Inflammatory macrophage treated with lipopolysaccharide for 4 hours (primary cell): Measurements from ENCODE around the gene BMPR1A.
"Not testable (repeated sequence)": the region's sequence is repeated elsewhere in the genome, so short reads cannot be mapped to it uniquely, and the experiment has no call there.

Source experiments
- DNase-seq: peaks from one replicate; pipeline ENCODE4 v3.0.0-alpha.2; 2020

The BMPR1A gene

DNA sequence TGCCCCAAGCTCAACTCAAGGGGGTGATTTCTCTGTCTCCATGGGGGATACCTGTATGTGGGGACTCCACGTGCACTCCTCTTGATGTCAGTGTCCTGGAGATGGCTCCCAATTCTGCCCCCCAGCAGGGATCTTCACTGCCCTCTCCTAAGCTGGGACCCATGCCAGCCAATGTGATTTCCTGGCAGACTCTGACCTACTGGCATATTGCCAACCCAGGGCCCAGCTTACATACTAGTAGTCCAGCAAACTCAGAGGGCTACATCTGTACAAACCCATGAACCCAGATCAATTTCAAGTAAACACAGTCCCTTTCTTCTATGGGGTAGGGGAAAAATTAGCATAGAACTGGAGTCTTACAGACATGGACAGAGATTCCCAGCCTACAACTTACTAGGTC, 26.2 kb upstream of the BMPR1A start:
- no peak for DNase-seq

DNA sequence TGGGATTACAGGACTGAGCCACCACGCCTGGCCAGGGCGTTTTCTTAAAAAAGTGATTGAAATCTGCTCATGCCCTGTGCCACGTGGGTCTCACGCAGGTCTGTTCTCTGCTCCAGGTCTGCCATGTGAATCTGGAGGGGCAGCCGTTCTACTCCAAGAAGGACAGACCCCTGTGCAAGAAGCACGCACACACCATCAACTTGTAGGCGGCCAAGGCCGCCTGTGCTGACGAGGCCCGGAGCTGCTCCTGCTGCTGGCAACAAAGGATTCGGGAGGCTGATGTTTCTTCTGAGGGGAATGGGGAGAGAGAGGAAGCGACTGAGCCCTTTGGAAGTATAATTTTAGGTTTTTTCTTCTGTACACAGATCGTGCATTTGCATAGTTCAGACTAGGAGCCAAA, 23.6 kb upstream of the BMPR1A start:
- no peak for DNase-seq

DNA sequence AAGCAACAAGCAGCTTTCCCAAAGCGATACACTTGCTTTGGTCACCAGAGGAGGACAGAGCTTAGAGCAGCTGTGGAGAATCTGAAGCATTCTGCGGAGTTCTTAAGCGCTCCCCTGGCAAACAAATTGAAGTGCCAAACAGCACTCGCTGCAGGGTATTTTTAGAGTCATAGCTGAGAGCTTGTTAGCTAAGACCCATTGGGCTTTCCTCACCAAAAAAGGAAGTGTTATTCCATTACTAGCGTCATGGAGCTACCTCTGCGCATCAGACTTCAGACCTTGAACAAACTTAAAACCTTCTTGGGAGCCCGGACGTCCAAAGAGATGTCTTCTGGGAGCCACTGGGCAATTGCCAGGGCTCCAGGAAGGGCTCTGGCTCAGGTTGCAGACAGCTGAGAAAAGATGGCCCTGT, 23.2 kb upstream of the BMPR1A start:
- no peak for DNase-seq

DNA sequence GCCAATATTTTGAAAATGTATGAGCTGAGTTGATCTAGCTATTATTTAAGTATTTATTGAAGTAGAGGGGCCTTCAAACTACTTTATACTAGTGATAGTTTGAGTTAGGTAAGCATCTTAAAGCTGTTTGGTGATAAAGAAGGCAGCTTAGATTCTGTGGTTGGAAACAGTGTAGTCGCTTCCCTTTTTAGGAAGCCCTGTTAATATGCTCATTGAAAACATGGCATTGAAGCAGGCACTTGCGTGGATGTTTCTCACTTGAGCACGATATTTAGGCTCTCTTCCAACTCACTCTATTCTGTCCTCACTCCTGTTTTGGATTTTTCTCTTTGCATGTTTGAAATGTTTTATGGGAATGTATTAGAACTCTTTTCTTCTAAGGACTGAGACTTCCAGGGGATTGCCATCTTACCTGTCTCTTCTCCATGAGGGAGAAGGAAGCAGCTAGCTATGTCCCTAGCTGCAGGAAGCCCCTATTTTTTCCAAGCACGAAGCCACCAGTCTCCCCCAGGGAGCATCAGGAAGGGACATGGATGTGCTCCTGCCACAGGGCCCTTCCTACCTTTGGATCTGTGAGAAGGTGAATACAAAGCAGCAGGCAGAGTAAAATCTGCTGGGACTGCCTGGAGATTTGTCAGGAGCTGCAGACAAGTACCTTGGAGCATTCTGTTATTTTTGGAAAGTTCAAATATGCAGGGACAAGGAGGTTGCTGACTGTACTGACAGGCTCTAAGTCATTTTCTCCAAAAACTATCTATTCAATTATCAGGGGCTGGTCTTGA, 22.0 kb upstream of the BMPR1A start:
- DNase-seq, result no peak

DNA sequence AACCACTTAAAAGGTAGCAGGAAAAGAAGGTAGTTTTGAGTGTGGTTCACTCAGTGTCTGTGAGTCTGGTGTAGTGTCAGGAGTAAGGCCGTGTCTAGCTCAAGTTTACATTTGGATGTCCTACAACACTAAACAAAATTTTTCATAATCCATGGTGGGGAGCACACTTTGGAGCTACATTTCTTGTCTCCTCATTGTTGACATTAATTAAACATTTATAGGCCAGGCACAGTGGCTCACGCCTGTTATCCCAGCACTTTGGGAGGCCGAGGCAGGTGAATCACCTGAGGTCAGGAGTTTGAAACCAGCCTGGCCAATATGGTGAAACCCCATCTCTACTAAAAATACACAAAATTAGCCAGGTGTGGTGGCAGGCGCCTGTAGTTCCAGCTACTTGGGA, 21.1 kb upstream of the BMPR1A start:
- DNase-seq, result not testable (repeated sequence)

DNA sequence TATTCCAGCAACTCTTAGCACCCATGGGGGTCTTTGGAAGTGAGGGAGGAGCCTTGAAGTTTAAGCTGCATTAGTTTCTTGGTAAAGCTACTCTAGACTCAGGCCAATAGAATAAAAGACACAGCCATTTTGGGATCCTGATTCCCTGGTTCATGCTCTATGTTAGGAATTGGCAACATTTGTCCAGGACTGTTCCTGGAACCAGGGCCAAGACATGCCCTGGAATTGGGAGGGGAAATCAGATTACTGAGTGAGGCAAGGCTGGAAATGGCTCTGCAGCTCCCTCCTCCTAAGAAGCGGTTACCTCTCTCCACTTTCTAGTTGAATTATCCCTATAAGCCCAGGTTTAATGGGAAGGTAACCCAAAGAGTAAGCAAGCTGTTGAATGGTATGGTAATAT, 14.2 kb upstream of the BMPR1A start:
- no peak for DNase-seq

DNA sequence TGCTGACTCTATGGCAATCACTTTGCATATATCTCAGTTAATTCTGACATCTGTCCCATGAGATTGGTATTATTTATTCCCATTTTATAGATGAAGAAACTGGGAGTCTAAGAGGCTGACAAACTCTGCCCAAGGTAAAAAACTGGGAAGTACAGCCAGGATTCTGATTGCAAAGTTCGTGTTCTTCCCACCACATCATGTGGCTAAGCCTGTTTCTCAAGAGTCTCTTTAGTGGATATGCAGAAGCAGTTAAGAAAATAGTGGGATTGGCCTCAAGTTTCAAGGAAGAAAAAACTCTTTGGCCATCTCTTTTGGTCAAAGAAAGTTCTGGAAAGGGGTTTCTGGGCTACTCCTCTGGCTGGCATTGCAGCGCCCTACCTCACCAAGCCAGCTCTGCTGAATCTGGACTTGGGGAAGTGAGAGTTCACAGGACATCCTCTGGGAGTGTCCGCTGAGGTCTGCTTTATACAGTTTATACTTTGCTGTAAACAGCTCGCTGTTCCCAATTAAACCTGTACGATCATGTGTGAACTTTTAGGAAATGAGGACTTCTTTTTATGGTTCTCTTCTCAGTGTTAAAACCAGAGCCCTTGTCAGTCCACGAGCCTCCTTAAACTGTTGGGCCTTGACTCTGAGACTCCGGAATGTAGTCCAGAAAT, 12.2 kb upstream of the BMPR1A start:
- peak; percentile 42 for DNase-seq

DNA sequence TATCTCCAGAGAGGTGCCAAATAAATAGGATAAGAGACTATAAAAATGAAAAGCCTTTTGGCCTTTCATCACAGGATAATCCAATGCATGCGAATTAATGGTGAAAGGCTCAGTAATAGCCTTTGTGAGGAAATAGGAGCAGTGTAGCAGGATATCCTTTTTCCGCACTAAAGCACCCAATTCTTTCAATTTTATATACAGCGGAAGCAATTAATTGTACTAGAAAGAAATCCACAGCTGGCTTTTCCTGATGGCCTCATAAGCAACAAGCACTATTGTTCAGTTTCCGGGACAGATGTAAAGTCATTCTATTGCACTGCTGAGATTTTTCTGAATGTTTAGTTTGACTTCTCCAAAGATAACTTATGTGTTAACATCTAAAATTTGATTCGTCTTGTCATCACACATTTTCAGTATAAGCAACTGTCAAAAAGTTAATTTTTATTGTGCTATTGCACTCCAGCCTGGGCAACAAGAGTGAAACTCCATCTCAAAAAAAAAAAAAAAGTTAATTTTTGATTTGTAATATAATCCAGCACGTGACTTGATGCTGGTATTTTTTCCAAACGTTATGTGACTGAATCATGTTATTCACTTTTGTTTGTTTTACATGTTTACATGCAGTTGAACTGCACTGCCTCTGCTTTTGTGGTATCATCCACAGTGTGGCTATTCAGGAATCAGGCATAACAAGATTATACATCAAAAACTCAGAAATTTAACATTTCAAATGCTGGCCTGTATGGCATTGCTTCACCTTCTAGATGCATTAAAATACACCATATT, 8.4 kb upstream of the BMPR1A start:
- DNase-seq, result no peak

DNA sequence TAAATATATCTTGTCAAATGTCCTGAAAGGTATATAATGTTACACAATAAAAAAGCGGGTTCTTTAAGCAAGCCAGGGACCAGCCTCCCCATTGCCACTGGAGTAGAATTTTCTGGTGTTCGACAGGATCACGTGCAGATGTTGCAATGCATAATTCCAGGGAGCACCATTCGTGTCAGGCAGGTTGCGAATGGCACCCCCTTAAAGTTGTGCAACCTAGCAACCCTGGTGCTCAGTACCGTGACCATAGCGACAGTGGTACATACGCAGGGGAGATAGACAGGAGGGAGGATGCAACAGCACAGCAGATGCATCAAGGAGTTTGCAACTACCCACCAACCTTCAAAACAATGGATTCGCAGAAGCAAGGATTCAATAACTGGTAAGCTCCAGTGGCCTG, 6.6 kb upstream of the BMPR1A start:
- DNase-seq, result no peak

DNA sequence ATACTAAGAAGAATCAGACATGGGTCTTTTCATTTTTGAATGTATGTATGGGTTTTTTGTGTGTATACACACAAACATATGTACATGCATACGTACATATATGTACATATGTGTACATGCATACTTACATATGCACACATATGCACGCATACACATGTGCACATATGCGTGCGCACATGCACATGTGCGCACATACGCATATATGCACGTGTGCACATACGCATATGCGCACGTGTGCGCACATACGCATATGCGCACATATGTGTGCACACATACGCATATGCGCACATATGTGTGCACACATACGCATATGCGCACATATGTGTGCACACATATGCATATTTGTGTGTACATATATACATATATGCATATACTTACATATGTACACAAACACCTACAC, 4.9 kb upstream of the BMPR1A start:
- no peak for DNase-seq

DNA sequence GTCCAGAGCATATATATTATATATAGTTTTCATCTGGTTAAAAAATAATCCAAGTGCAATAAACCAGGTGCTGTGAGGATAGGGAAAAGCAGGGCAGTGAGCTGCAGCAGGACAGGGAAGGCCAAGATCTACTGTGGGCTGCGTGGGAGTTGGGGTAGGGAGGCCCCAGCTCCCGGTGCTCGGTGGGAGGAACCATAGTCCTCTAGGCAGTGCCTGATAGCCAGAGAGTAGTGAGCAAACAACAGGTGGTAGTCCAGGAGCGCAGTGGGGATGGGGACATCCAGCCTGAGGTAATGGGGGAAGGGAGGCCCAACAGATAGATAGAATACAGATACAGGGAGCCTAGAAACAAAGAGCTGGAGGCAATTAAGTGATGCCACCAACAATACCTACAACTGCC, 4.1 kb upstream of the BMPR1A start:
- DNase-seq, result no peak

DNA sequence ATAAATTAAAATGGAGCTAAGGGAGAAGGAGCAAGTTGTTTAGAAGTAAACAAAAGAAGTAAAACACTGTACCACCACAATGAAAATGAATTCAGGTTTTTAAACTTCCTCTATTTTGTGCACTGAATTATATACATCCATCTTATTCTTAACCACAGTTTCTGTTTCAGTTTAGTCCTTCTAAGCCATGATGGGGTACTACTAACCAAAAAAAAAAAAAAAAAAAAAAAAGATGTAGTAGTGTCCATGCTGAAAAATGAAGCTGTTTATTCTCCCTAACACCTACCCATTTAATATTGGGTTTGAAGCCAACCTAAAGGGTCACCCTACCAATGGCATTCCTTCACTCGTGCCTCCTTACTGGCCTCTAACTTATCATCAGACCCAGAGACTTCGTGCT, 3.4 kb upstream of the BMPR1A start:
- peak; percentile 5 for DNase-seq

DNA sequence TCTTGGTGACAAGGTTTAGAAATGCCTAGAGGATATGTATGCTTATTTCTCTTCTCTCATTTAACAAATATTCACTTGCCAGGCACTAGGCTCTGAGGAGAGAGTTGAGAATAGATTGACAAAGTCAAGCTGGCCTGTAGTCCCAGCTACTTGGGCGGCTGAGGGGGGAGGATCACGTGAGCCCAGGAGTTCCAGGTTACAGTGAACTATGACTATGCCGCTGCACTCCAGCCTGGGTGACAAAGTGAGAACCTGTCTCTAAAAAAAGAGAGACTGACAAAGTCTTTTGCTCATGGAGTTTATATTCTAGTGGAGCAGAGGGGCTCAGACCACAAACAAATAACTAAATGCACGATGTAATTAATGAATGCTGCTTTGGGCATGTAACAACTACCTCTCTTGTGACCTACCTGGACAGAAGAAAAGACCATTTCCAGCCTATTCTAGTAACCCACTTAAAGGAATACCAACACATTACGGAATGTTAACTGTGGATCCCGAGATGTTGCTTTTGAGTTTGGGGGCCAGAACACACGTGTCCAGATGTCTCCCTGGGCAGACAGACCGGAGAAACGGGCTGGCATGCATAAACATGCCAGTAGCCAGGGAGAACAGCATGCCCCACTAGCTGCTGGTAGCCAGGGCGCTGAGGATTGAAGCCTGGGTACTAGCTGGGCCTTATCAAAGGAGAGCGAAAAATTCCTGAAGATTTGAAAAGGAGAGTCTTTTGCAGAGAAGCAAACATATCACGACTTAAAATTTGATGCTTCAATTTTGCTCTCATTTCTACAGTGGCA, 2.6 kb upstream of the BMPR1A start:
- DNase-seq, result no peak

DNA sequence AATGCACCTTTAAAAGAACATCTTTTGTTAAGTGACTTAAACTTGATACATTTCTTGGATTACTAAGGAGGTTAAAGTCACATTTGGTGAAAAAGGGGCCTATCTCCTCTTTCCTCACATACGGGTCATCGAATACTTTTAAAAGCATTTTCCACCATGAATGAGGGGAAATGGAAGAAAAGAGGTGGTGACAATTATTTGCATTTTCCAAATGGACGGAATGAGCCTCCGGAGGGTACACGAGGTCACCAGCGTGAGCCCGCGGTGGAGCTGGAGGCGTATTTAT, 1.0 kb upstream of the BMPR1A start:
- peak; percentile 56 for DNase-seq

DNA sequence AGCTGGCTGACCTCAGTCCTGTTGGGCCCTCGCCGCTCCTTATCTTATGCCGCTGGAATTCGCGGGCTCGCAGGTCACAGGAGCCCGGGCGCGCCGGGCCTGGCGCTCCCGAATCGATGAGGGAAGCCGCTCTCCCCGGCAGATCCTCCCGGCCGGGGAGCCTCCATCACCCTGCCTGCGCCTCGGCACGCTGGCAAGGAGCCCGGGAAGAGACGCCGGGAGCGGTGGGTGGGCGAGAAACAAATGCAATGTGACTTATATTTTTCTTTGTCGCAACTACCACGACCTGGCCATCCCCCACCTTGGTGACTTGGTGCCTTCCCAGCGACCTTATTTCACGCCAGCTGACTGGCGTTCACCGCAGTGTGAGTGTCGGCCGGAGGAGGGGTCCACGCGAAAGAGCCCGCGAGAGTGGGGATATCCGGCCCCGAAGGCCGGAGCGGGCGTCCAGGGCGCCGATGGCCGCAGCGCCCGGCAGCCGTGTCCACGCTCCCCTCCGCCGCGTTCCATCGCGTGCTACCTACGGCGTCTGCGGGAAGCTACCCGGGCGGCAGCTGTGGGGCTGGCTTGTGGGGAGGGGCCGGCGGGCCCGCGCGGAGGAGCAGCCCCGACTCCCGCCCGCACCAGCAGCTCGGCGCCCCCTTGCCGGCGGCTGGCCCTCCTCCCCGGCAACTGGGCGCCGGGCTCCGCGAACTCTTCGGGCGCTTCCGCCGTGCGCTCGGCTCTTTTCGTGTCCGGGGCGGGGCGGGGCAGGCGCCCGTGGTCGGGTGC, 494 bp upstream of the BMPR1A start:
- peak; percentile 77 for DNase-seq

DNA sequence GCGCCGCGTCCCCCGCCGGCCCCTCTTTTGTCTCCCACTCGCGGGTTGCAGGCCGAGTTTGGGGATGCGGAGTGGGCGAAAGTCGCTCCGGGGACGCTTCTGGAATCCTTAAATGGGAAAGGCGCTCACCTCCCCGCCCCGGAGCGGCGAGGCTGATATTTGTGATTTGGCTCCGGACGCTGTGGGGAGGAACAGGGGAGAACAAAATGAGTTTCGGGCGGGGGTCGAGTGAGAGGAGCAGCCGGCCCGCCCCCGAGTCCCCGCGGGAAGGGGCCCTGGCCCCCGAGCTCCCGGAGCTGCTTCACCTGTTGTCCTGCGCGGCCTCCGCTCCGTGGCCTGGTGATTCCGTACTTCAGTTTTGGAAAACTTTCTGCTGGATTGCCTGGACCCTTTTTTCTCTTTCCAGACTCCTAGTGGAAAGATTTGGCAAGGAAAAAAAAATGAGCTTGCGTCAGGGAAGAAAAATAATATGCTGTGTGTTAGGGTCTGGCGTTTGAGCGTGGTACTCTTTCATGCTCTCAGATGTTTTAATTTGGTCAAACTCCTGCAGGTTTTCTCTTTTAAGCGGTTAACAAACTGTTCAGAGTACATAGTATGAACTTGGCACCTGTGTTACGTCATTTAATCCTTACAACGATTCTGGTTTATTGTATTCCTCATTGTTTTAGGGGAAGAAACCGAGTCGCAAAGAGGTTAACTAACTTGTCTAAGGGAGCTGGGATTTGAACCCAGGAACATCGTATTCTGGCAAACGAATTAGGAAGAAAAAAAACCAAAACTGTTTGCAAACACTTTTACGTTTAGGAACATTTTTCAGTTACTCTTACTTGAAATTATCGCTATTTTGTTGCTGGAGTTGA, 924 bp downstream of the BMPR1A start:
- DNase-seq, result no peak

DNA sequence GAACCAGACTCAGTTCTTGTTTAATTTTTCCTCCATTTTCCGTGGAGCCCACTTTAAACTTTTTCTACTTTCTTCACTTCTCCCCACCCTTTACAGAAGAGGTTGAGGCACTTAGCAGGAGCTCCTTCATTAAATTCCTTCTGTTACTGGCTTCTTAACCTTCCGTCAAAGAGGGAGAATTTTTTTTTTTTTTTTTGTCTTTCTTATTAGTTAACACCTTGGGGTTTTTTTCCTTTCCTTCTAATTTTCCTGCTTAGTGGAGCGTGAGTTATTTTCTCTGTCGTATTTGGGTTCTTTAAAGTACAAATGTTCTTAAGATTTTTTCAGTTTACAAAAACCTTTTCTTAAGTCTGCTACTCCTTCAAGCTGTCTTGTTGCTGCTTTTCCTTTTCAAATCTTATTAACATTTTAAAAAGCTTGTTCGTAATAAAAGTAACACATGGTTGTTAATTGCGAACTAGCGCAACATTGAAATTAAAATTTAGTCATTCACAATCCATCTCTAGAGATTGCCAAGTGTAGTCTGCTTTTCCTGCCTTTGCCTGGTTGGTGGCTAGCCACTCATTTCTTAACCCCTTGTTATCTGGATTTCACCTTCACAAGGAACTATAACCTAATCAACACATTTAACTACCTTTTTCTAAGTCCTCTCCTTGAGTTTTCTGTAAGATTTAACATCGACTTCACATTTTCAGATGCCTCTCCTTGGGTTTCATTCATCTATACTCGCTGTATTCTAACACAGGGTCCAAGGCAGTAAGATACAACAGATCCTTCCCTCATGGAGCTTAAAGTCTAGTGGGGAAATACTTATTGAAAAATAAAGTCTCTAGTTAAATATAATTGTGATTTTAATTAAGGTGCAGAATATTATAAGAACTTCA, 2.0 kb downstream of the BMPR1A start:
- no peak for DNase-seq

DNA sequence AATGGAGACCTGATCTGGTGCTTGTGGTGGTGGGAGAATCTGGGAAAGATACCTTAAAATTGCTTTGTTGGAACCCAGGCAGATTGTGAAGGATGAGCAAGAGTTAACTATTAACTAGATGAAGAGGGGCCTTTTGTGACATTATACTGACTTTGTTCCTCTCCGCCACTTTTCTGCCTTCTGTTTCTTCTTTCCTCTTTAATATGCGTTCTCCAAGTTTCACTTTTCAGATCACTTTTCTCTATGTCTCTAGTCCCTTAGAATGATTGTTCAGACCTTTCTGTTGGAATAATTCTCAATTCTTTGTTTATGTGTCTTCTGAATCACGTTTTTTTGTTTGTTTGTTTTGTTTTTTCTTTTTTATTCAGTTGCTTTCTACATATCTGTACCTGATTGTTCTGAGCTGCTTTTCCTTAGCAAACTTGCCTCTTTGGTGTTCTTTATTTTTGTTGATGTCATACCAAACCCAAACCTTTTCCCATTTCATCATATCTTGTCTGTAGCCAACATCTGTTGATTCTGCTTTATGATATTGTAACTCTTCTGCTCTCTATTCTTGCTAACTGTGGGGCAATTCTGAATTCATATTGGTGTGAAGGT, 2.8 kb downstream of the BMPR1A start:
- DNase-seq, result peak; percentile 44

DNA sequence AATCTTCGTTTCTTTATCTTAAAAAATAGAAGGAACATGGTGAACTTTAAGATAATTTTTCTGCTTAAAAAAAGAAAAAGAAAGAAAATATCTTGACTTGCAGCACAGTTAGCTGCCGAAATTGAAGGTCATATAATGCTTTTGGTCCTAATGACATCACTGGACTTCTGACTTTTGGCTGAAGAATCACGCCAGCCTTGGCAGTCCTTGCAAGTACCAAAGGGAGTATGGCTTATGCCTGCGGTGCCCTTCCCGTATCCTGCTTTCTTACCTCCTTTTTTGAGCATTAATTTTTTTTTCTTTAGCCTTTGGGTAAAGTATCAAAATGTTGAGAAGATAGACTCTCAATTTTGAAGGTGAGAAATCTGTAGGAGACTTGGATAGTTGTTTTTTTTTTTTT, 7.0 kb downstream of the BMPR1A start:
- no peak for DNase-seq

DNA sequence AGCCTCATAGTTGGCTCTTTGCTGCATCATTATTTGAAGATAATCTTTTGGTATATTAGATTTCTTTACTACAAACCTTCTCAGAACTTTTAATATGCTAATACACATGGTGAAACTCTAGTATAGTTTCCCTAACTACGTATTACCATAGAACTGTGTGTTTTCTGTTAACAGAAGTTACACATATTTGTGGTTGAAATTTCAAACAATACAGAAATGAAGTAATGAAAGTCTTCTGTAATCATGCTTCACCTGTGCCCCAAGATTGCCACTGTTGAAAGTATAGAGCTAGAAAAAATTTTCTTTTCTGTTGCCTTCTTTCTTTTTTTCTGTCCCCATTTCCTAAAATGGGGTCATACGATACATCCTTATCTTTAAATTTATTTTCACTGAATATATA, 9.1 kb downstream of the BMPR1A start:
- DNase-seq, result no peak
